ENCODE data around the gene CHN2. TPM values are rescaled to one million over a fixed set of nuclear protein-coding genes. Genes with fewer than 3 reads are reported as not detected.

The CHN2 gene
- polyA plus RNA-seq, 2 of the 4 experiments (the other 2 are of a cell fraction): 0.06 TPM; not detected in 1

GRCh38 chr7:29249383-29249750 lies 54.8 kb downstream of the CHN2 start:
- H3K4me1 ChIP-seq: no peaks in the 10 kb centered on the region
- ATAC-seq (no peak), DNase-seq (ENCODE audit: low read depth in 1 of 2, low spot score in 1 of 2) (no peak), FAIRE-seq (no peak)
- H3K27ac ChIP-seq: no peak overlapping the region
- no peaks in the 10 kb centered on the region for H3K9me3 ChIP-seq
- CTCF ChIA-PET: no interaction called here
- H3K4me2 ChIP-seq: no peak overlapping the region
- POLR2A ChIA-PET: no interaction called here
- H3K4me3 ChIP-seq: no peak overlapping the region
- TF ChIP-seq SMC3 (IDR thresholded peaks at IDR 0.05) (no peak), MYC (IDR thresholded peaks at IDR 0.05; ENCODE audit: borderline replicate concordance, low read length) (no peak), HOXA7 (CRISPR knock-in tag; IDR thresholded peaks at IDR 0.05) (no peak), KDM1A (IDR thresholded peaks at IDR 0.05; ENCODE audit: low read depth) (no peak), RARB (CRISPR knock-in tag; IDR thresholded peaks at IDR 0.05) (no peak), CBX8 (IDR thresholded peaks at IDR 0.05) (no peak), ZC3H11A (IDR thresholded peaks at IDR 0.05) (no peak)
- TF ChIP-seq, protein P1, sequence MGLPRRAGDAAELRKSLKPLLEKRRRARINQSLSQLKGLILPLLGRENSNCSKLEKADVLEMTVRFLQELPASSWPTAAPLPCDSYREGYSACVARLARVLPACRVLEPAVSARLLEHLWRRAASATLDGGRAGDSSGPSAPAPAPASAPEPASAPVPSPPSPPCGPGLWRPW (IDR thresholded peaks at IDR 0.05): no peak
- WGBS (ENCODE audit: missing lambda C conversion rate): 53% methylated on average over 7 of the region's 7 CpGs

GRCh38 chr7:29249860-29250259 lies 55.3 kb downstream of the CHN2 start:
- CTCF ChIA-PET: no interaction called here
- H3K9me3 ChIP-seq: no peaks in the 10 kb centered on the region
- FAIRE-seq: no peak
- WGBS (ENCODE audit: missing lambda C conversion rate): 67% methylated on average over 1 of the region's 1 CpG
- no peak overlapping the region for H3K4me2 ChIP-seq
- H3K4me3 ChIP-seq: no peak overlapping the region
- TF ChIP-seq ESRRA (IDR thresholded peaks at IDR 0.05; ENCODE audit: borderline replicate concordance, low read length) (no peak), CHD2 (IDR thresholded peaks at IDR 0.05; ENCODE audit: low read length, partially characterized antibody) (no peak), JUN (IDR thresholded peaks at IDR 0.05) (no peak), ZC3H11A (IDR thresholded peaks at IDR 0.05) (no peak), FOSL2 (IDR thresholded peaks at IDR 0.05) (no peak), FOSL2 (CRISPR knock-in tag; IDR thresholded peaks at IDR 0.05) (no peak)
- TF ChIP-seq, protein P2, sequence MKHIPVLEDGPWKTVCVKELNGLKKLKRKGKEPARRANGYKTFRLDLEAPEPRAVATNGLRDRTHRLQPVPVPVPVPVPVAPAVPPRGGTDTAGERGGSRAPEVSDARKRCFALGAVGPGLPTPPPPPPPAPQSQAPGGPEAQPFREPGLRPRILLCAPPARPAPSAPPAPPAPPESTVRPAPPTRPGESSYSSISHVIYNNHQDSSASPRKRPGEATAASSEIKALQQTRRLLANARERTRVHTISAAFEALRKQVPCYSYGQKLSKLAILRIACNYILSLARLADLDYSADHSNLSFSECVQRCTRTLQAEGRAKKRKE (CRISPR knock-in tag; IDR thresholded peaks at IDR 0.05; ENCODE audit: low read depth): no peak
- TF ChIP-seq, protein P3, sequence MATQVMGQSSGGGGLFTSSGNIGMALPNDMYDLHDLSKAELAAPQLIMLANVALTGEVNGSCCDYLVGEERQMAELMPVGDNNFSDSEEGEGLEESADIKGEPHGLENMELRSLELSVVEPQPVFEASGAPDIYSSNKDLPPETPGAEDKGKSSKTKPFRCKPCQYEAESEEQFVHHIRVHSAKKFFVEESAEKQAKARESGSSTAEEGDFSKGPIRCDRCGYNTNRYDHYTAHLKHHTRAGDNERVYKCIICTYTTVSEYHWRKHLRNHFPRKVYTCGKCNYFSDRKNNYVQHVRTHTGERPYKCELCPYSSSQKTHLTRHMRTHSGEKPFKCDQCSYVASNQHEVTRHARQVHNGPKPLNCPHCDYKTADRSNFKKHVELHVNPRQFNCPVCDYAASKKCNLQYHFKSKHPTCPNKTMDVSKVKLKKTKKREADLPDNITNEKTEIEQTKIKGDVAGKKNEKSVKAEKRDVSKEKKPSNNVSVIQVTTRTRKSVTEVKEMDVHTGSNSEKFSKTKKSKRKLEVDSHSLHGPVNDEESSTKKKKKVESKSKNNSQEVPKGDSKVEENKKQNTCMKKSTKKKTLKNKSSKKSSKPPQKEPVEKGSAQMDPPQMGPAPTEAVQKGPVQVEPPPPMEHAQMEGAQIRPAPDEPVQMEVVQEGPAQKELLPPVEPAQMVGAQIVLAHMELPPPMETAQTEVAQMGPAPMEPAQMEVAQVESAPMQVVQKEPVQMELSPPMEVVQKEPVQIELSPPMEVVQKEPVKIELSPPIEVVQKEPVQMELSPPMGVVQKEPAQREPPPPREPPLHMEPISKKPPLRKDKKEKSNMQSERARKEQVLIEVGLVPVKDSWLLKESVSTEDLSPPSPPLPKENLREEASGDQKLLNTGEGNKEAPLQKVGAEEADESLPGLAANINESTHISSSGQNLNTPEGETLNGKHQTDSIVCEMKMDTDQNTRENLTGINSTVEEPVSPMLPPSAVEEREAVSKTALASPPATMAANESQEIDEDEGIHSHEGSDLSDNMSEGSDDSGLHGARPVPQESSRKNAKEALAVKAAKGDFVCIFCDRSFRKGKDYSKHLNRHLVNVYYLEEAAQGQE (IDR thresholded peaks at IDR 0.05): no peak
- no peak for DNase-seq (ENCODE audit: low read depth in 1 of 2, low spot score in 1 of 2)
- ATAC-seq: no peak
- POLR2A ChIA-PET: no interaction called here
- H3K27ac ChIP-seq: no peak overlapping the region
- H3K4me1 ChIP-seq: no peaks in the 10 kb centered on the region

DNA sequence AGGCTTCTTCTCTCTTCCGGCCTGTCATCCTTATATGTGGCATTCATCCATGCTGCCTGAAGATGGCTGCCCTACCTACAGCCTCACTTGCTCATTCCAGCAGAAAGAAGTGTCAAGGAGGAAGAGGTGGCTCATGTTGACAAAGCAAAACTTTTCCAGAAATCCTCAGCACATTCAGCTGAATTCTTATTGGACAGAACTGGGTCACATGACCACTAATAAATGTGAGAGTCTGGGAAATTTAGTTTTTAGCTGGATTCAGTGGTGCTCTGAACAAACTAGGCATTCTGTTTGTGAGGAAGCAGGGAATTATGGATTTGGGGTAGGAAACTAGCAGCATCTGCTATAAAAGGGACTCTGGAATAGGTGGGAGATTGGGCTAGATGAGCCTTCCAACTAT lies 58.6 kb downstream of the CHN2 start:
- Histone ChIP-seq H3K4me2 (no peak overlapping the region), H3K9me3 (no peaks in the 10 kb centered on the region), H3K27ac (no peak overlapping the region), H3K4me3 (no peak overlapping the region), H3K4me1 (no peaks in the 10 kb centered on the region)
- no peak for DNase-seq (ENCODE audit: low read depth in 1 of 2, low spot score in 1 of 2)
- ChIA-PET CTCF (interaction anchor here (0.7 kb wide), 1 partner anchor 14 kb away, joined by 3 read pairs; no protein-coding TSS in a partner anchor), POLR2A (no interaction called here)
- no peak for FAIRE-seq
- 50% methylated on average over 1 of the region's 1 CpG for WGBS (ENCODE audit: missing lambda C conversion rate)
- TF ChIP-seq FOSL2 (IDR thresholded peaks at IDR 0.05) (no peak), FOSL2 (CRISPR knock-in tag; IDR thresholded peaks at IDR 0.05) (no peak), TP53 (CRISPR knock-in tag; IDR thresholded peaks at IDR 0.05) (no peak)
- ATAC-seq: no peak

GRCh38 chr7:29254591-29254990 lies 60.0 kb downstream of the CHN2 start:
- POLR2A ChIA-PET: no interaction called here
- ATAC-seq: peak in 1 of 2 experiments; percentile 30; a peak in 1 of 6 replicates
- H3K4me1 ChIP-seq: no peaks in the 10 kb centered on the region
- peak in 1 of 2 experiments; percentile 6 for DNase-seq (ENCODE audit: low read depth in 1 of 2, low spot score in 1 of 2)
- no peak overlapping the region for H3K4me3 ChIP-seq
- CTCF ChIA-PET: no interaction called here
- WGBS (ENCODE audit: missing lambda C conversion rate): 52% methylated on average over 6 of the region's 6 CpGs
- H3K9me3 ChIP-seq: no peaks in the 10 kb centered on the region
- no peak for TF ChIP-seq KDM5A (IDR thresholded peaks at IDR 0.05)
- TF ChIP-seq, protein P4, sequence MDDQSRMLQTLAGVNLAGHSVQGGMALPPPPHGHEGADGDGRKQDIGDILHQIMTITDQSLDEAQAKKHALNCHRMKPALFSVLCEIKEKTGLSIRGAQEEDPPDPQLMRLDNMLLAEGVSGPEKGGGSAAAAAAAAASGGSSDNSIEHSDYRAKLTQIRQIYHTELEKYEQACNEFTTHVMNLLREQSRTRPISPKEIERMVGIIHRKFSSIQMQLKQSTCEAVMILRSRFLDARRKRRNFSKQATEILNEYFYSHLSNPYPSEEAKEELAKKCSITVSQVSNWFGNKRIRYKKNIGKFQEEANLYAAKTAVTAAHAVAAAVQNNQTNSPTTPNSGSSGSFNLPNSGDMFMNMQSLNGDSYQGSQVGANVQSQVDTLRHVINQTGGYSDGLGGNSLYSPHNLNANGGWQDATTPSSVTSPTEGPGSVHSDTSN (IDR thresholded peaks at IDR 0.05): no peak
- TF ChIP-seq, protein P5, sequence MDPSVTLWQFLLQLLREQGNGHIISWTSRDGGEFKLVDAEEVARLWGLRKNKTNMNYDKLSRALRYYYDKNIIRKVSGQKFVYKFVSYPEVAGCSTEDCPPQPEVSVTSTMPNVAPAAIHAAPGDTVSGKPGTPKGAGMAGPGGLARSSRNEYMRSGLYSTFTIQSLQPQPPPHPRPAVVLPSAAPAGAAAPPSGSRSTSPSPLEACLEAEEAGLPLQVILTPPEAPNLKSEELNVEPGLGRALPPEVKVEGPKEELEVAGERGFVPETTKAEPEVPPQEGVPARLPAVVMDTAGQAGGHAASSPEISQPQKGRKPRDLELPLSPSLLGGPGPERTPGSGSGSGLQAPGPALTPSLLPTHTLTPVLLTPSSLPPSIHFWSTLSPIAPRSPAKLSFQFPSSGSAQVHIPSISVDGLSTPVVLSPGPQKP (IDR thresholded peaks at IDR 0.05; ENCODE audit: low read depth, low read length): no peak
- no peak for TF ChIP-seq BHLHE40 (IDR thresholded peaks at IDR 0.05; ENCODE audit: low read depth, low read length)
- no peak for TF ChIP-seq POLR2AphosphoS2 (conservative IDR thresholded peaks at IDR 0.05; ENCODE audit: low read length)
- TF ChIP-seq HOXB5 (CRISPR knock-in tag; IDR thresholded peaks at IDR 0.05): no peak
- no peak for TF ChIP-seq E2F6 (IDR thresholded peaks at IDR 0.05; ENCODE audit: borderline replicate concordance, low read depth)
- no peak overlapping the region for H3K27ac ChIP-seq
- H3K4me2 ChIP-seq: no peak overlapping the region
- no peak for FAIRE-seq

All from A549 (cell line).